Measurements from ENCODE around the gene ALDH18A1.

The ALDH18A1 gene

DNA sequence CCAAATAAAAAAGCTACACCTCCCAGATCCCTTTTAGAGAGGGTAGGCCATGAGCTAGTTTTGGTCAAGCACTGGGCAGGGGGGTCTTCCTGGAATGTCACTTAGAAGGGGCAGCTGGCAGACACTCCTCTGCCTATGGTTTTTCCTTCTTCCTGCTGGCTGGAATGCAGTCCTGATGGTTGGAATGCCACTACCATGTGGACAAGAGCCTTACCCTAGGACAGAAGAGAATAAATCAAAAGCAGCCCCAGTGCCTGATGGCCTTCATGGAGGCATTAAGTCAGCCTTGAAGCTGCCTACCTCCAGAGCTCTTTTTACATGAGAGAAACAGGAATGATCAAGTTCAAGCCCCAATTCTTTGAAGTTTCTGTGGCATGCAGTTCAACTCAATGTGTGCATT lies 51.9 kb downstream of the ALDH18A1 start:
- H3K9me3 ChIP-seq (ENCODE audit: insufficient read depth, low read length), result no peaks in the 10 kb centered on the region
- H3K36me3 ChIP-seq (replicated peaks; ENCODE audit: low read depth, low read length), result peaks cover 3% of the 10 kb centered on the region
- no peaks in the 10 kb centered on the region for H3K4me1 ChIP-seq (ENCODE audit: low read length)
- H3K4me3 ChIP-seq (ENCODE audit: low read length), result no peak overlapping the region
- no peaks in the 10 kb centered on the region for H3K79me2 ChIP-seq (ENCODE audit: low read length)
- no peak overlapping the region for H3K9ac ChIP-seq (ENCODE audit: low read length)
- H4K20me1 ChIP-seq (ENCODE audit: insufficient read depth, low read length), result no peaks in the 10 kb centered on the region
- H3K27ac ChIP-seq (ENCODE audit: low read length), result no peak overlapping the region
- no peak overlapping the region for H3K4me2 ChIP-seq (ENCODE audit: low read length)
- TF ChIP-seq EZH2phosphoT487 (IDR thresholded peaks at IDR 0.05; ENCODE audit: low read depth), result no peak
- TF ChIP-seq, protein P1, sequence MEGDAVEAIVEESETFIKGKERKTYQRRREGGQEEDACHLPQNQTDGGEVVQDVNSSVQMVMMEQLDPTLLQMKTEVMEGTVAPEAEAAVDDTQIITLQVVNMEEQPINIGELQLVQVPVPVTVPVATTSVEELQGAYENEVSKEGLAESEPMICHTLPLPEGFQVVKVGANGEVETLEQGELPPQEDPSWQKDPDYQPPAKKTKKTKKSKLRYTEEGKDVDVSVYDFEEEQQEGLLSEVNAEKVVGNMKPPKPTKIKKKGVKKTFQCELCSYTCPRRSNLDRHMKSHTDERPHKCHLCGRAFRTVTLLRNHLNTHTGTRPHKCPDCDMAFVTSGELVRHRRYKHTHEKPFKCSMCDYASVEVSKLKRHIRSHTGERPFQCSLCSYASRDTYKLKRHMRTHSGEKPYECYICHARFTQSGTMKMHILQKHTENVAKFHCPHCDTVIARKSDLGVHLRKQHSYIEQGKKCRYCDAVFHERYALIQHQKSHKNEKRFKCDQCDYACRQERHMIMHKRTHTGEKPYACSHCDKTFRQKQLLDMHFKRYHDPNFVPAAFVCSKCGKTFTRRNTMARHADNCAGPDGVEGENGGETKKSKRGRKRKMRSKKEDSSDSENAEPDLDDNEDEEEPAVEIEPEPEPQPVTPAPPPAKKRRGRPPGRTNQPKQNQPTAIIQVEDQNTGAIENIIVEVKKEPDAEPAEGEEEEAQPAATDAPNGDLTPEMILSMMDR (IDR thresholded peaks at IDR 0.05; ENCODE audit: low read depth, low read length), result no peak
- no peak overlapping the region for H2AFZ ChIP-seq (ENCODE audit: low read depth, low read length)
- H3K27me3 ChIP-seq (ENCODE audit: low read depth, low read length), result no peaks in the 10 kb centered on the region

DNA sequence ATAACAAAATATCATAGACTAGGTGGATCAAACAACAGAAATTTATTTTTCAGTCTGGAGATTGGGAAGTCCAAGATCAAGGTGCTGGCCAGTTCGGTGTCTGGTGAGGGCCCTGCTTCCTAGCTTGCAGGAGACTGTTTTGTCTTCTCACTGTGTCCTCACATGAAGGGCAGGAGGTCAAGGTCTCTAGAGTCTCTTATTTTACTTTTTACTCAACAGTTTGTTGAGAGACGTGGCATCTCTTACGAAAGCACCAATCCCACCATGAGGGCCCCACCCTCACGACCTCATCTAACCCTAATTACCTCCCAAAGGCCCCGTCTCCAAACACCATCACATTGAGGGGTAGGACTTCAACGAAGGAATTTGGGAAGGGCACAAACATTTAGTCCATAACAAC lies 54.1 kb downstream of the ALDH18A1 start:
- no peaks in the 10 kb centered on the region for H3K36me3 ChIP-seq (replicated peaks; ENCODE audit: low read depth, low read length)
- TF ChIP-seq, protein P1 (IDR thresholded peaks at IDR 0.05; ENCODE audit: low read depth, low read length), result no peak
- no peak for TF ChIP-seq EZH2phosphoT487 (IDR thresholded peaks at IDR 0.05; ENCODE audit: low read depth)
- no peaks in the 10 kb centered on the region for H4K20me1 ChIP-seq (ENCODE audit: insufficient read depth, low read length)

DNA sequence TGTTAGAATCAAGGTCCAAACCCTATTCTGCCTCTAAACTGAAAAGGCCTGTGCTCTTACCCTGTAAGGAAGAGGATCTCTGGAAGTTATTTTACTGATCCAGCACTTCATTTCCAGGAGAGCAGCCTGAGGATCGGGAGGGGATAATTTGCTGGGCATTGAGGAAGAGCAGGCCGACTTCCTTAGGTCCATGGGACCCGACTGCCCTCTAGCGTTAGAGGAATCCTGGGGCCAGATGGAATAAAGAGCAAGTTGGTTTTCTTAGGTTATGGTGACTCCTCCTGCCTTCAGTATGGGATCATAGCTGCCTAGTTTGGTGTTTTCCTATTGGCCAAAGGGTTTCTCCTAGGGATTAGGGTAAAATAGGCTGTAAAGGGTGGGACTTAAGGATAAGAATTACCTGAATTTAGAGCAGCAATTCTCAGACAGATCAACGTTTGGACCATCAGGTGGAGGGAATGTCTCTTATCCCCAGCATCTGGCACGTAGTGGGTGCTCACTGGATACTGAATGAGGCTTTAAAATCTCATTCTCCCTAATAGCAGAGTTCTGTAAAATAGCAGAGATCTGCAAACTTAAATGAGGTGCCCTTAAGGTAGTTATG lies 55.3 kb downstream of the ALDH18A1 start:
- H2AFZ ChIP-seq (ENCODE audit: low read depth, low read length), result no peak overlapping the region
- H3K27ac ChIP-seq (ENCODE audit: low read length), result no peak overlapping the region

More for the DNA sequence above, 54.1 kb downstream of the ALDH18A1 start:
- Histone ChIP-seq H3K9me3 (ENCODE audit: insufficient read depth, low read length) (no peaks in the 10 kb centered on the region), H2AFZ (ENCODE audit: low read depth, low read length) (no peak overlapping the region), H3K4me3 (ENCODE audit: low read length) (no peak overlapping the region), H3K4me2 (ENCODE audit: low read length) (no peak overlapping the region), H3K4me1 (ENCODE audit: low read length) (no peaks in the 10 kb centered on the region), H3K27me3 (ENCODE audit: low read depth, low read length) (no peaks in the 10 kb centered on the region), H3K27ac (ENCODE audit: low read length) (no peak overlapping the region), H3K79me2 (ENCODE audit: low read length) (no peaks in the 10 kb centered on the region), H3K9ac (ENCODE audit: low read length) (no peak overlapping the region)

DNA sequence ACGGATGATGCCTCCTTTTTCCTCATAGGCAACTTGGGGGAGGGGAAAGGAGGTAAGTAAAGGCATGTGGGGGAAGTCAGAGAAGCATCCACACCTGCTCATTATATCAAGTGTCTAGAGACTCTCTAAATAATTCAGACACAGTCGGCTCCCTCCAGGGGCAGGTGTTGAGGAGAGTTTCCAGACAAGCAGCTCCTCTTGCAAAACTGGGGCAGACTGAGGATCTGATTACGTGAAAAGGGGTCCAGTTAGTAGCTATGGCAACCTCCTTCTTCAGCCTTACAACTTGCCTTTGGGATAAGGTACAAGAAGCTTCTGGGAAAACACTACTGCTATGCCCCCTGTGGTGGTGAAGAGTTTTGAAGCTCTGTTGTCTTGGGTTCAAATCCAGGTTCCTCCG lies 56.4 kb downstream of the ALDH18A1 start:
- Histone ChIP-seq H4K20me1 (ENCODE audit: insufficient read depth, low read length) (no peaks in the 10 kb centered on the region), H3K4me2 (ENCODE audit: low read length) (no peak overlapping the region), H3K9me3 (ENCODE audit: insufficient read depth, low read length) (no peaks in the 10 kb centered on the region), H3K4me1 (ENCODE audit: low read length) (no peaks in the 10 kb centered on the region), H3K36me3 (replicated peaks; ENCODE audit: low read depth, low read length) (no peaks in the 10 kb centered on the region), H3K9ac (ENCODE audit: low read length) (no peak overlapping the region), H3K27me3 (ENCODE audit: low read depth, low read length) (no peaks in the 10 kb centered on the region), H2AFZ (ENCODE audit: low read depth, low read length) (no peak overlapping the region), H3K27ac (ENCODE audit: low read length) (no peak overlapping the region), H3K79me2 (ENCODE audit: low read length) (no peaks in the 10 kb centered on the region), H3K4me3 (ENCODE audit: low read length) (no peak overlapping the region)
- TF ChIP-seq EZH2phosphoT487 (IDR thresholded peaks at IDR 0.05; ENCODE audit: low read depth), result no peak
- TF ChIP-seq, protein P1 (IDR thresholded peaks at IDR 0.05; ENCODE audit: low read depth, low read length), result no peak

More for the DNA sequence above, 55.3 kb downstream of the ALDH18A1 start:
- Histone ChIP-seq H3K4me1 (ENCODE audit: low read length) (no peaks in the 10 kb centered on the region), H3K79me2 (ENCODE audit: low read length) (no peaks in the 10 kb centered on the region), H3K36me3 (replicated peaks; ENCODE audit: low read depth, low read length) (no peaks in the 10 kb centered on the region), H3K9ac (ENCODE audit: low read length) (no peak overlapping the region), H3K9me3 (ENCODE audit: insufficient read depth, low read length) (no peaks in the 10 kb centered on the region), H3K27me3 (ENCODE audit: low read depth, low read length) (no peaks in the 10 kb centered on the region), H3K4me2 (ENCODE audit: low read length) (no peak overlapping the region), H4K20me1 (ENCODE audit: insufficient read depth, low read length) (no peaks in the 10 kb centered on the region), H3K4me3 (ENCODE audit: low read length) (no peak overlapping the region)
- TF ChIP-seq, protein P1 (IDR thresholded peaks at IDR 0.05; ENCODE audit: low read depth, low read length), result peak; percentile 80
- no peak for TF ChIP-seq EZH2phosphoT487 (IDR thresholded peaks at IDR 0.05; ENCODE audit: low read depth)
